Endothelial cell of umbilical vein (primary cell): ENCODE data around the gene NPM1. TPM values are rescaled to one million over a fixed set of nuclear protein-coding genes. Genes with fewer than 3 reads are reported as not detected.

Source experiments
- BruUV-seq: library from RNA; stranded (reverse); fragments of 400-500 nt; replicated peaks from 2 replicates; lab custom pipeline; 2021; lab: Mats Ljungman, UMichigan
- CTCF ChIA-PET: fragments of 300-600, 350-600 bp; sonication (Branson Sonifier 250); formaldehyde crosslinking; loops from one replicate; lab custom pipeline; 2021; ENCODE audit warnings: antibody characterized with exemption, inconsistent platforms; lab: Charles Lee
- POLR2A ChIA-PET: fragments of 300-600, 350-600 bp; sonication (Branson Sonifier 250); formaldehyde crosslinking; loops from one replicate; lab custom pipeline; 2021; ENCODE audit warnings: antibody characterized with exemption, inconsistent platforms; lab: Charles Lee
- DNase-seq: peaks from one replicate; pipeline ENCODE4 v3.0.0-alpha.2; 2011; ENCODE audit warnings: low read depth, low spot score
- FAIRE-seq: peaks from 2 replicates; lab custom pipeline; 2011; peaks lifted over from hg19 to GRCh38; lab: Jason Lieb, UNC
- H2AFZ ChIP-seq: 2 replicates; pipeline ENCODE4 v1.6.0; 2012; ENCODE audit warnings: low read depth, low read length, control low read depth, inconsistent platforms
- H3K27ac ChIP-seq: 2 replicates; pipeline ENCODE4 v1.5.1; 2011; ENCODE audit warnings: low read depth, mild to moderate bottlenecking, control low read depth, low read length, moderate library complexity; ENCODE audit not compliant: insufficient read depth
- H3K27me3 ChIP-seq, 2 experiments: 2 replicates each; pipeline versions ENCODE4 v1.6.0 to v1.6.1; 2011; ENCODE audit warnings: low read length in 2 of 2, mixed read lengths in 1 of 2; ENCODE audit not compliant: control insufficient read depth in 2 of 2, insufficient read depth in 2 of 2
- H3K36me3 ChIP-seq, 2 experiments: 2 replicates in 1 of 2; 3 replicates in 1 of 2; pipeline ENCODE4 v1.5.1; 2011; ENCODE audit warnings: low read length in 2 of 2, mild to moderate bottlenecking in 1 of 2, moderate library complexity in 1 of 2; ENCODE audit not compliant: control insufficient read depth in 2 of 2, insufficient read depth in 2 of 2; ENCODE audit errors: extremely low read depth in 1 of 2
- H3K4me1 ChIP-seq: 3 replicates; pipeline ENCODE4 v1.5.1; 2011; ENCODE audit warnings: mild to moderate bottlenecking, low read length; ENCODE audit not compliant: control insufficient read depth, insufficient read depth; ENCODE audit errors: extremely low read depth
- H3K4me2 ChIP-seq: 2 replicates; pipeline ENCODE4 v1.6.1; 2011; ENCODE audit warnings: low read length, control low read depth, mixed read lengths; ENCODE audit not compliant: insufficient read depth
- H3K4me3 ChIP-seq, 3 experiments: fragments of 200-600 bp in 1 of 3; sonication (generic), shearing (Covaris generic) in 1 of 3; replicated peaks in 1 of 3; 2 replicates each; pipeline ENCODE4 v1.5.1; 2011 to 2016; ENCODE audit warnings: control low read depth in 3 of 3, low read length in 3 of 3, mild to moderate bottlenecking in 2 of 3, inconsistent platforms in 1 of 3, low read depth in 1 of 3, moderate library complexity in 1 of 3; ENCODE audit not compliant: insufficient read depth in 1 of 3
- H3K79me2 ChIP-seq: 2 replicates; pipeline ENCODE4 v1.6.0; 2012; ENCODE audit warnings: low read length, inconsistent platforms; ENCODE audit not compliant: control insufficient read depth, insufficient read depth
- H3K9ac ChIP-seq: replicated peaks from 2 replicates; pipeline ENCODE3; 2011; ENCODE audit warnings: low read length, control low read depth; ENCODE audit not compliant: insufficient read depth; ENCODE audit errors: extremely low read depth
- H3K9me1 ChIP-seq: replicated peaks from 3 replicates; pipeline ENCODE4 v1.6.0; 2011; ENCODE audit warnings: mild to moderate bottlenecking, low read length; ENCODE audit not compliant: control insufficient read depth, insufficient read depth; ENCODE audit errors: extremely low read depth
- H3K9me3 ChIP-seq: replicated peaks from 2 replicates; pipeline ENCODE4 v1.5.1; 2012; ENCODE audit warnings: low read length, inconsistent platforms; ENCODE audit not compliant: control insufficient read depth, insufficient read depth
- H4K20me1 ChIP-seq: replicated peaks from 2 replicates; pipeline ENCODE3; 2011; ENCODE audit warnings: mild to moderate bottlenecking, low read length; ENCODE audit not compliant: control insufficient read depth, insufficient read depth; ENCODE audit errors: extremely low read depth
- CTCF ChIP-seq, 2 donors: IDR thresholded peaks; 1 replicate in 1 of 2; 2 replicates in 1 of 2; pipeline ENCODE4 v1.5.1; 2011; ENCODE audit warnings: low read length in 2 of 2, mild to moderate bottlenecking in 2 of 2, moderate library complexity in 2 of 2, control low read depth in 1 of 2, inconsistent platforms in 1 of 2, low read depth in 1 of 2; ENCODE audit not compliant: insufficient read depth in 1 of 2; ENCODE audit errors: extremely low read depth in 1 of 2
- EZH2 ChIP-seq: IDR thresholded peaks from 2 replicates; pipeline ENCODE4 v1.6.1; 2012; ENCODE audit warnings: borderline replicate concordance, low read depth, mild to moderate bottlenecking, moderate library complexity, low read length, inconsistent platforms; ENCODE audit not compliant: severe bottlenecking
- FOS ChIP-seq: IDR thresholded peaks from 2 replicates; pipeline ENCODE4 v1.6.1; 2011; ENCODE audit warnings: mild to moderate bottlenecking, low read length, moderate library complexity, borderline replicate concordance; ENCODE audit not compliant: insufficient read depth
- GATA2 ChIP-seq: IDR thresholded peaks from 2 replicates; pipeline ENCODE4 v1.7.0; 2011; ENCODE audit warnings: low read depth, mild to moderate bottlenecking, moderate library complexity, mixed read lengths, low read length; ENCODE audit not compliant: insufficient read length, insufficient read depth
- JUN ChIP-seq: IDR thresholded peaks from 2 replicates; pipeline ENCODE4 v1.6.1; 2011; ENCODE audit warnings: borderline replicate concordance, low read depth; ENCODE audit not compliant: insufficient read length, insufficient read depth
- MAX ChIP-seq: IDR thresholded peaks from 2 replicates; pipeline ENCODE4 v1.6.1; 2011; ENCODE audit not compliant: insufficient read depth, insufficient read length
- MYC ChIP-seq: IDR thresholded peaks from one replicate; pipeline ENCODE4 v1.6.1; 2011; ENCODE audit warnings: mild to moderate bottlenecking, low read depth, low read length
- POLR2A ChIP-seq: IDR thresholded peaks from 2 replicates; pipeline ENCODE4 v1.6.1; 2012; ENCODE audit warnings: low read depth, mild to moderate bottlenecking, control low read depth, low read length
- POLR2AphosphoS5 ChIP-seq: IDR thresholded peaks from 2 replicates; pipeline ENCODE4 v1.6.1; 2012; ENCODE audit warnings: low read depth, mild to moderate bottlenecking, control low read depth, low read length, moderate library complexity; ENCODE audit not compliant: insufficient read depth
- dilution Hi-C: fragments of 300-500 bp; cut with MboI; formaldehyde crosslinking; loops from one replicate; pipeline ENCODE4 v1.15.0; 2019; ENCODE audit warnings: low sequenced_read_pairs; ENCODE audit not compliant: extremely low pct_ligation_motif_present
- intact Hi-C: fragments of 100-400 bp; cut with micrococcal nuclease; formaldehyde crosslinking; loops from one replicate; pipeline ENCODE4 v1.10.0; 2022
- polyA plus RNA-seq, 4 experiments: library from polyadenylated mRNA; depleted of rRNA in 3 of 4; stranded (reverse) in 3 of 4; unstranded in 1 of 4; fragments of >200 nt; gene quantifications; 2 replicates each; pipeline versions ENCODE4 v1.2.1 to v1.2.3, GENCODE V29; 2011 to 2012; ENCODE audit warnings: missing spikeins in 1 of 4
- total RNA-seq: library from RNA; stranded (reverse); gene quantifications from 2 replicates; pipeline ENCODE4 v1.2.3, GENCODE V29; 2021

NPM1 gene
- total and polyA plus RNA-seq, 2 donors (not counting 3 experiments of a cell fraction or from before 2014, with no cell fraction given): 618 to 1,695 TPM

GRCh38 chr5:171433352-171433698 lies 45.7 kb downstream of the NPM1 start:
- intact Hi-C loops: no loop called here
- CTCF ChIA-PET: no interaction called here
- H4K20me1 ChIP-seq: no peaks in the 10 kb centered on the region
- no peak overlapping the region for H3K4me2 ChIP-seq
- no peaks in the 10 kb centered on the region for H3K9me1 ChIP-seq
- DNase-seq (no peak), FAIRE-seq (no peak)
- POLR2A ChIA-PET: no interaction called here
- TF ChIP-seq JUN (no peak), EZH2 (no peak), GATA2 (no peak), MYC (no peak), POLR2A (no peak), FOS (no peak), POLR2AphosphoS5 (no peak), CTCF (IDR thresholded peaks at IDR 0.05; ENCODE audit: extremely low read depth in 1 of 2, insufficient read depth in 1 of 2, low read depth in 1 of 2, low read length in 2 of 2) (no peak), MAX (no peak)
- no peaks in the 10 kb centered on the region for H3K9me3 ChIP-seq
- H2AFZ ChIP-seq: no peak overlapping the region
- H3K4me1 ChIP-seq: no peaks in the 10 kb centered on the region
- H3K36me3 ChIP-seq: no peaks in the 10 kb centered on the region
- H3K27me3 ChIP-seq: no peaks in the 10 kb centered on the region
- no peak overlapping the region for H3K4me3 ChIP-seq
- no TSS peak for BruUV-seq
- dilution Hi-C loops: no loop called here
- no peak overlapping the region for H3K9ac ChIP-seq
- no peaks in the 10 kb centered on the region for H3K79me2 ChIP-seq
- H3K27ac ChIP-seq: no peak overlapping the region
